Activated CD8-positive, alpha-beta T cell treated with anti-CD3 and anti-CD28 coated beads for 36 hours (primary cell): ENCODE results near the gene GNG4. TPM values are rescaled to one million over a fixed set of nuclear protein-coding genes. Genes with fewer than 3 reads are reported as not detected.
A peak's percentile ranks its signal among the peaks of the same experiment; 100 is the strongest.
"Not testable (repeated sequence)": the region's sequence is repeated elsewhere in the genome, so short reads cannot be mapped to it uniquely, and the experiment has no call there.

Experiments
- ATAC-seq: fragments of 200-7000 bp; cut with Tn5 transposase; one replicate; pipeline ENCODE4 v1.10.0; 2021; ENCODE audit warnings: mild to moderate bottlenecking, moderate library complexity
- CTCF ChIA-PET: fragments of 350-600 bp; sonication (Branson Sonifier 250); formaldehyde crosslinking; loops from one replicate; lab custom pipeline; 2021; ENCODE audit warnings: antibody characterized with exemption; lab: Charles Lee
- POLR2A ChIA-PET: fragments of 350-600 bp; sonication (Branson Sonifier 250); formaldehyde crosslinking; loops from one replicate; lab custom pipeline; 2021; ENCODE audit warnings: antibody characterized with exemption; lab: Charles Lee
- DNase-seq: peaks from one replicate; pipeline ENCODE4 v3.0.0-alpha.2; 2020
- H3K27ac Mint-ChIP-seq: one replicate; pipeline ENCODE4 v1.8.0; 2021; ENCODE audit warnings: mild to moderate bottlenecking, mixed read lengths
- H3K27me3 Mint-ChIP-seq: one replicate; pipeline ENCODE4 v1.8.0; 2021; ENCODE audit warnings: mixed read lengths
- H3K36me3 Mint-ChIP-seq: one replicate; pipeline ENCODE4 v1.8.0; 2021; ENCODE audit warnings: low read depth, mixed read lengths
- H3K4me1 Mint-ChIP-seq: one replicate; pipeline ENCODE4 v1.8.0; 2021; ENCODE audit warnings: low read depth, mixed read lengths
- H3K4me3 Mint-ChIP-seq: one replicate; pipeline ENCODE4 v1.8.0; 2021; ENCODE audit warnings: mild to moderate bottlenecking, moderate library complexity, mixed read lengths
- H3K9me3 Mint-ChIP-seq: one replicate; pipeline ENCODE4 v1.8.0; 2021; ENCODE audit warnings: mixed read lengths
- intact Hi-C: fragments of 100-400 bp; cut with micrococcal nuclease; formaldehyde crosslinking; loops from one replicate; pipeline ENCODE4 v1.10.0; 2022
- total RNA-seq, 2 experiments: library from RNA; stranded (reverse); gene quantifications; one replicate each; pipeline ENCODE4 v1.2.3, GENCODE V29; 2021
- TF ChIP-seq, protein P1 (sequence below): fragments of 200-600 bp; IDR thresholded peaks from one replicate; pipeline ENCODE4 v1.8.0; 2022; ENCODE audit warnings: antibody characterized with exemption, mild to moderate bottlenecking

The GNG4 gene
- total RNA-seq, 2 experiments from 2014 or later = 2.2 to 2.3 TPM

DNA sequence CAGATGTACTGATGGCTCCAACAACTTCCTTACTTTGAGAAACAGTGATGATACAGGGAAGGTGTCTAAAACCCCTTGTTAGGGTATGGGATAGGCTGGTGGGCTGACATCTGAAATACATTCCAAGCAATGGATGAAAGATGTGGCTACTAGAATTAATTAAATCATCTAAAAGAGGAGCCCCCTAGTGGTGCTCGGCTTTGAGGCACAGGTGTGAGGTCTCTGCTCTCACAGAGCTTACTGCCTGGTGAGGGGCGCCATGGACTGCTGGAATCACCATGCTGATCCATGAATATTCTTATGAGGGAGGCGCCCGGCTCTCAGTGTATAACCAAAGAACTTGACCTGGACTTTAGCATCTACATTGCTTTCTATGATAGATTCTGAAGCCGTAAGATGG lies 48.5 kb downstream of the GNG4 start:
- no peaks in the 10 kb centered on the region for H3K27me3 Mint-ChIP-seq
- H3K27ac Mint-ChIP-seq = no peak overlapping the region
- peak; percentile 60 for ATAC-seq
- TF ChIP-seq, protein P1, sequence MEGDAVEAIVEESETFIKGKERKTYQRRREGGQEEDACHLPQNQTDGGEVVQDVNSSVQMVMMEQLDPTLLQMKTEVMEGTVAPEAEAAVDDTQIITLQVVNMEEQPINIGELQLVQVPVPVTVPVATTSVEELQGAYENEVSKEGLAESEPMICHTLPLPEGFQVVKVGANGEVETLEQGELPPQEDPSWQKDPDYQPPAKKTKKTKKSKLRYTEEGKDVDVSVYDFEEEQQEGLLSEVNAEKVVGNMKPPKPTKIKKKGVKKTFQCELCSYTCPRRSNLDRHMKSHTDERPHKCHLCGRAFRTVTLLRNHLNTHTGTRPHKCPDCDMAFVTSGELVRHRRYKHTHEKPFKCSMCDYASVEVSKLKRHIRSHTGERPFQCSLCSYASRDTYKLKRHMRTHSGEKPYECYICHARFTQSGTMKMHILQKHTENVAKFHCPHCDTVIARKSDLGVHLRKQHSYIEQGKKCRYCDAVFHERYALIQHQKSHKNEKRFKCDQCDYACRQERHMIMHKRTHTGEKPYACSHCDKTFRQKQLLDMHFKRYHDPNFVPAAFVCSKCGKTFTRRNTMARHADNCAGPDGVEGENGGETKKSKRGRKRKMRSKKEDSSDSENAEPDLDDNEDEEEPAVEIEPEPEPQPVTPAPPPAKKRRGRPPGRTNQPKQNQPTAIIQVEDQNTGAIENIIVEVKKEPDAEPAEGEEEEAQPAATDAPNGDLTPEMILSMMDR = peak; percentile 38
- intact Hi-C loops = no loop called here
- no peaks in the 10 kb centered on the region for H3K36me3 Mint-ChIP-seq
- POLR2A ChIA-PET = interaction anchor here (1.1 to 1.2 kb wide), 2 partner anchors 12 to 97 kb away, joined by 3 to 4 read pairs; partner anchors contain the start of gene B3GALNT2
- H3K9me3 Mint-ChIP-seq = no peaks in the 10 kb centered on the region
- H3K4me1 Mint-ChIP-seq = no peaks in the 10 kb centered on the region
- no peak overlapping the region for H3K4me3 Mint-ChIP-seq
- CTCF ChIA-PET = interaction anchor here (0.8 to 2.9 kb wide), 24 partner anchors 8 to 341 kb away, joined by 3 to 17 read pairs (median 4); no protein-coding TSS in a partner anchor
- DNase-seq = peak; percentile 63

- ATAC-seq = no peak
- no peak overlapping the region for H3K27ac Mint-ChIP-seq
- no peaks in the 10 kb centered on the region for H3K27me3 Mint-ChIP-seq
- no peaks in the 10 kb centered on the region for H3K9me3 Mint-ChIP-seq
- ChIA-PET CTCF (interaction anchor here (1.3 to 2.7 kb wide), 8 partner anchors 10 to 94 kb away, joined by 3 to 10 read pairs (median 6); partner anchors contain the start of gene B3GALNT2), POLR2A (interaction anchor here (0.7 kb wide), 1 partner anchor 10 kb away, joined by 3 read pairs; no protein-coding TSS in a partner anchor)
- intact Hi-C loops = no loop called here
- DNase-seq = no peak
- TF ChIP-seq, protein P1 = no peak
- H3K4me1 Mint-ChIP-seq = no peaks in the 10 kb centered on the region
- H3K4me3 Mint-ChIP-seq = no peak overlapping the region
- no peaks in the 10 kb centered on the region for H3K36me3 Mint-ChIP-seq
These were observed 50.0 kb downstream of the GNG4 start for GRCh38 chr1:235599536-235599935.

DNA sequence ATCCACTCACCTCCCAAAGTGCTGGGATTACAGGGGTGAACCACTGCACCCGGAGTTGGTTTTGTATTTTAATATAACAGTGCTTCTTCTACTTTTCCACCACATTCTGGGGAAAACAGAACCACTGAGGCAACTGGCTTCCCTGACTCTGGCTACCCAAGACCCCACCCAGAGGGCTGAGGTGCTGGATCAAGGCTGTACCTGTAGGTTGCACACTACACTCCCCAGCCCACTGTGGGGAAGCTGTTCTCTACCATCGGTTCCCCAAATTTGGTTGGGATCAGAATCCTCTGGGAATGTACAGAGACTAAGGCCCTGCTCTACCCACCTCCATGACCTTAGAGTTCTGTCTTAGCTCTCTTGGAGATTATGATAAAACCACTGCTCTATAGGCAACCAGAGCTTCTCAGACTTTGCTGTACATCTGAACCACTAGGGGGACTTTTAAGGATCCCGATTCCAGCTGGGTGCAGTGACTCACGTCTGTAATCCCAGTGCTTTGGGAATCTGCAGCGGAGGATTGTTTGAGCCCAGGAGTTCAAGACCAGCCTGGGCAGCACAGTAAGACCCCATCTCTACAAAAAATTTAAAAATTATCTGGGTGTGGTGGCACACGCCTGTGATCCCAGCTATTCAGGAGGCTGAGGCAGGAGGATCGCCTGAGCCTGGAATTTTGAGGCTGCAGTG lies 51.6 kb downstream of the GNG4 start:
- Mint-ChIP-seq H3K36me3 (no peaks in the 10 kb centered on the region), H3K4me1 (peaks cover 6% of the 10 kb centered on the region), H3K27ac (no peak overlapping the region), H3K9me3 (no peaks in the 10 kb centered on the region), H3K27me3 (peaks cover 5% of the 10 kb centered on the region), H3K4me3 (no peak overlapping the region)
- no peak for DNase-seq
- ChIA-PET CTCF (interaction anchor here (0.9 to 2.6 kb wide), 6 partner anchors 9 to 93 kb away, joined by 3 to 9 read pairs (median 4); partner anchors contain the start of gene B3GALNT2), POLR2A (interaction anchor here (0.6 kb wide), 1 partner anchor 460 kb away, joined by 5 read pairs; no protein-coding TSS in a partner anchor)
- TF ChIP-seq, protein P1 = peak; percentile 25
- intact Hi-C loops = no loop called here
- ATAC-seq = no peak

DNA sequence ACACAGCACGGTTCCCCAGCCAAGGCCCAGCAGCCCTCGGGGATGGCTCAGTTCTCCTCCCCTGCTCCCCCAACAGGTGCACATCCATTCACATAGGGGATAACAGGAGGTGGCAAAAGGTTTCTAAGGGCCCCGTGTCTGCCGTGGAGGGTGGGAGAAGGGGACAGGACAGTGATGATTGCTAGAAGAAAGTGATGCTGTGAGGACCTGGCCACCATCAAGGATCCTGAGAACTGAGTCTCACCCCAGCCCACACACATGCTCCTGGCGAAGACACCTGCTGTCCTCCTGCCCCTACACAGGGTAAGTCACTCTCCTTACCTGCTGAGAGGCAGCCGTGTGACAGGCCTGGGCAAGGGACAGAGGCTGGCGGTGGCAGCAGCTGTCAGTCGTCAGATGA lies 54.5 kb downstream of the GNG4 start:
- intact Hi-C loops = no loop called here
- Mint-ChIP-seq H3K36me3 (no peaks in the 10 kb centered on the region), H3K27ac (no peak overlapping the region), H3K4me1 (peaks cover 6% of the 10 kb centered on the region), H3K9me3 (no peaks in the 10 kb centered on the region), H3K27me3 (peaks cover 9% of the 10 kb centered on the region), H3K4me3 (no peak overlapping the region)
- ATAC-seq (no peak), DNase-seq (no peak)
- TF ChIP-seq, protein P1 = no peak
- POLR2A ChIA-PET = interaction anchor here (0.6 kb wide), 1 partner anchor 247 kb away, joined by 3 read pairs; no protein-coding TSS in a partner anchor
- CTCF ChIA-PET = no interaction called here

GRCh38 chr1:235594281-235594895 lies 55.2 kb downstream of the GNG4 start:
- H3K4me1 Mint-ChIP-seq, H3K9me3 Mint-ChIP-seq, H3K27me3 Mint-ChIP-seq, H3K36me3 Mint-ChIP-seq, H3K27ac Mint-ChIP-seq, DNase-seq, intact Hi-C loops, ATAC-seq, H3K4me3 Mint-ChIP-seq: not testable (repeated sequence)
- CTCF ChIA-PET = interaction anchor here (1.3 kb wide), 1 partner anchor 80 kb away, joined by 4 read pairs; no protein-coding TSS in a partner anchor
- POLR2A ChIA-PET = interaction anchor here (0.6 kb wide), 1 partner anchor 246 kb away, joined by 3 read pairs; no protein-coding TSS in a partner anchor
